ENCODE data around the gene APOL6.

- TF ChIP-seq, protein P1, sequence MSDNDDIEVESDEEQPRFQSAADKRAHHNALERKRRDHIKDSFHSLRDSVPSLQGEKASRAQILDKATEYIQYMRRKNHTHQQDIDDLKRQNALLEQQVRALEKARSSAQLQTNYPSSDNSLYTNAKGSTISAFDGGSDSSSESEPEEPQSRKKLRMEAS (IDR thresholded peaks at IDR 0.05; ENCODE audit: insufficient read depth, insufficient read length) = no peak
- TF ChIP-seq POLR2A (IDR thresholded peaks at IDR 0.05; ENCODE audit: low read depth, low read length) (no peak), JUN (IDR thresholded peaks at IDR 0.05; ENCODE audit: borderline replicate concordance, insufficient read depth, insufficient read length, low read depth) (no peak), CTCF (IDR thresholded peaks at IDR 0.05; ENCODE audit: extremely low read depth in 1 of 2, insufficient read depth in 1 of 2, low read depth in 1 of 2, low read length in 2 of 2) (no peak), POLR2AphosphoS5 (IDR thresholded peaks at IDR 0.05; ENCODE audit: insufficient read depth, low read depth, low read length) (no peak), FOS (IDR thresholded peaks at IDR 0.05; ENCODE audit: borderline replicate concordance, insufficient read depth, low read length) (no peak), EZH2 (IDR thresholded peaks at IDR 0.05; ENCODE audit: borderline replicate concordance, low read depth, low read length, severe bottlenecking) (no peak), MYC (IDR thresholded peaks at IDR 0.05; ENCODE audit: low read depth, low read length) (no peak), GATA2 (IDR thresholded peaks at IDR 0.05; ENCODE audit: insufficient read depth, insufficient read length, low read depth, low read length) (no peak)
Observed at GRCh38 chr22:35681454-35682052, 33.3 kb downstream of the APOL6 start.
